HG03354 (cell line): ENCODE measurements around the gene RASD2.
"Not testable (repeated sequence)": the region's sequence is repeated elsewhere in the genome, so short reads cannot be mapped to it uniquely, and the experiment has no call there.

ENCODE experiments used
- ATAC-seq: cut with Tn5 transposase; IDR thresholded peaks from one replicate; pipeline ENCODE4 v1.9.1; 2021; ENCODE audit warnings: mild to moderate bottlenecking; ENCODE audit not compliant: unreplicated experiment, poor library complexity, severe bottlenecking

The RASD2 gene

GRCh38 chr22:35540595-35541253, at the start of gene RASD2:
TSS of gene RASD2 (plus strand) at chr22:35540831. CDS start at chr22:35546810, 5,979 bp downstream.
- ATAC-seq: no peak

GRCh38 chr22:35491061-35491907, 49.3 kb upstream of the RASD2 start:
- ATAC-seq: not testable (repeated sequence)

DNA sequence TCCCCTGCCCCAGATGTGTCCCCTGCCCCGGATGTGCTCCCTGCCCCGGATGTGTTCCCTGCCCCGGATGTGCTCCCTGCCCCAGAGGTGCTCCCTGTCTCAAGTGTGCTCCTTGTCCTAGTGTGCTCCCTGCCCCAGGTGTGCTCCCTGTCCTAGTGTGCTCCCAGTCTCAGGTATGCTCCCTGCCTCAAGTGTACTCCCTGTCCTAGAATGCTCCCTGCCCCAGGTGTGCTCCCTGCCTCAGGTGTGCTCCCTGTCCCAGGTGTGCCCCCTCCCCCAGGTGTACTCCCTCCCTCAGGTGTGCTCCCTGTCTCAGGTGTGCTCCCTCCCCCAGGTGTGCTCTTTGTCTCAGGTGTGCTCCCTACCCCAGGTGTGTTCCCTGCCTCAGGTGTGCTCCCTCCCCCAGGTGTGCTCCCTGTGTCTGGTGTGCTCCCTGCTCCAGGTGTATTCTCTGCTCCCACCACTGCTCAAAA, 48.7 kb upstream of the RASD2 start:
- ATAC-seq: no peak

DNA sequence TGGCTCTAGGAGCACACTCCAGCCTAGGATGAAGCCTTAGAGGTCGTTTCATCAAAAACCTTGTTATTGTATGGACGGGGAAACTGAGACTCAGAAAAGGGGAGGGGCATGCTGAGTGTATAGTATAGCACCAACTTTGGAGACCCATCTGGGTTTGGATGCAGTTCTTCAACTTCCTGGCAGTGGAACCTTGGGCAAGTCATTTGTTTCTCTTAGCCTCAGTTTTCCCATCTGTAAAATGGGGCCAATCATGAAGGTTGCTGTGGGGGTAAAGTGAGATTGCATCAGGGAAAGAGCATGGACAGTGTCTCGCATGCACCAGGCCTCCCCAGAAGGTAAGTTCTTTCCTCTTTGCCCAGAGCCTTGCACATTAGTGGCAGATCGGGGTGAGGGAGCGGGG, 47.6 kb upstream of the RASD2 start:
- no peak for ATAC-seq

DNA sequence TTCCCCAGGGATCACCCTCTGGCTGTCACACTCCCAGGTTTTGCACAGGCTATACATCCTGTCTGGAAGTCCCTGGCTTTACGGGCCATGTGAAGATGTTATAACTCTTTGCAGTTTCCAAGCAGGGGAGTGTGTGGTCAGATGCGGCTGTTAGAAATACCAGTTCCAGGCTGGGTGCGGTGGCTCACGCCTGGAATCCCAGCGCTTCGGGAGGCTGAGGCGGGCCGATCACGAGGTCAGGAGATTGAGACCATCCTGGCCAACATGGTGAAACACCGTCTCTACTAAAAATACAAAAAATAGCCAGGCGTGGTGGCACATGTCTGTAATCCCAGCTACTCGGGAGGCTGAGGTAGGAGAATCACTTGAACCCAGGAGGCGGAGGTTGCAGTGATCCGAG, 44.9 kb upstream of the RASD2 start:
- not testable (repeated sequence) for ATAC-seq

- ATAC-seq: no peak
These were observed 43.8 kb upstream of the RASD2 start for GRCh38 chr22:35496768-35497312.

- ATAC-seq: no peak
These were observed 42.4 kb upstream of the RASD2 start for GRCh38 chr22:35498026-35498800.

DNA sequence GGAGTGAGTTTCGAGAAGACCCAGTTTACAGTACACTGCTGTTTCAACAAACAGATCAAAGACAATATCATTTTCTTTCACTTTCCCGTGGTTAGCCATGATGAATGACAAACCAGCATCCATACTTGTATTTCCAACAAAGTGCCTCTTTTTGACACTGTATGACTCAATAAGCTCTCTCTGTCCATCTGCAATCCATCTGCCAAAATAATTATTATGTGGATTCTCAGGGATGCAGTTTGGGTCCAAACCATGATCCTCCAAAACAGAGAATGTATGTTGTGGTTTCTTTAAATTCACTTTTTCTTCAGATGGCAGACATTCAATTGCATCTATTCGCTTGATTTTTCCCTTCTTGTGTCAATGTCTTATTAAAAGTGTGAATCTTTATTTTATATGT, 37.8 kb upstream of the RASD2 start:
- ATAC-seq: no peak

- no peak for ATAC-seq
These were observed 35.0 kb upstream of the RASD2 start for GRCh38 chr22:35505399-35506258.

GRCh38 chr22:35506259-35506570, 34.4 kb upstream of the RASD2 start:
- ATAC-seq: no peak

GRCh38 chr22:35507851-35508250, 32.8 kb upstream of the RASD2 start:
- ATAC-seq: not testable (repeated sequence)

GRCh38 chr22:35509451-35509850, 31.2 kb upstream of the RASD2 start:
- no peak for ATAC-seq

- ATAC-seq: no peak
These were observed 30.7 kb upstream of the RASD2 start for GRCh38 chr22:35509960-35510359.

GRCh38 chr22:35510481-35510934, 30.1 kb upstream of the RASD2 start:
- ATAC-seq: no peak

DNA sequence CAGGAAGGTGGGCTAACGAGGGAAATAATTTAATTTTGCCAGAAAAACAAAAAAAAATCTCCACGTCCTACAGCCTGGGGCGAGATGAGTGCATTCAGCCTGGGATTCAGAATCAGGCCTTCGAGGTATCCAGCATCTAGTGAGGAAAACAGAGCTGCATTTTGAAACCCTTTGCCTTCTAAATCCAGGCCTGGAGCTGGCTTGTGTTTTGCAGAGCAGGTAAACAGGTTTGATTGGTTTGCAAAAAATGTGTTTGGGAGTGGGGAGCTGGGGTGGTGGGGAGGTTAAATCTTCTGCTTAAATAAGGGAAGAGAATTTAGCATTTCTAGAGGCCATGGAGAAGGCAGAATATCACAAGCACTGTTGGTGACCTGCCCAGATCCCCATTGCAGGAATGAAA, 29.7 kb upstream of the RASD2 start:
- ATAC-seq: no peak

GRCh38 chr22:35514366-35514765, 26.3 kb upstream of the RASD2 start:
- no peak for ATAC-seq

GRCh38 chr22:35515952-35516351, 24.7 kb upstream of the RASD2 start:
- not testable (repeated sequence) for ATAC-seq

GRCh38 chr22:35516723-35517122, 23.9 kb upstream of the RASD2 start:
- ATAC-seq: no peak

DNA sequence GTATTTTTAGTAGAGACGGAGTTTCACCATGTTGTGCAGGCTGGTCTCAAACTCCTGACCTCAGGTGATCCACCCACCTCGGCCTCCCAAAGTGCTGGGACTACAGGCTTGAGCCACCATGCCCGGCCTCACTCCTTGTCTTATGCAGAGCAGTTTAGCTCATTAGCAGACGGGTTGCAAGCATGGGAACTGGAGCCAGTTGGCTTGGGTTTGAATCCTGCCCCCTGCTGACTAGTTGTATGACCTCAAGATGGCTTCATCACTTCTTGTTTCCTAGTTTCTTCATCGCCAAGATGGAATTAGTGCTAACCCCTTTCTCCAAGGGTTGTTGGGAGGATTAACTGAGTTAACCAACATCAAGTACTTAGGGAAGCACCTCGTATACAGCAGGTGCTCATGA, 23.4 kb upstream of the RASD2 start:
- ATAC-seq: no peak
